Stimulated activated naive B cell treated with anti-CD40 and anti-IgM and Interleukin-4, amounts not matched to agents 10 μg/mL and 1 μg/mL and 100 μg/mL, for 72 hours (primary cell): ENCODE results near the gene C17orf114.
A peak's percentile ranks its signal among the peaks of the same experiment; 100 is the strongest.

ENCODE experiments used
- ATAC-seq, 2 donors: fragments of 150-1000 bp; cut with Tn5 transposase; replicated peaks; 2 replicates each; pipeline ENCODE4 v1.10.0; 2021; ENCODE audit warnings: moderate library complexity in 1 of 2
- DNase-seq: peaks from one replicate; pipeline ENCODE4 v3.0.0; 2021
- H3K27ac Mint-ChIP-seq: one replicate; pipeline ENCODE4 v1.8.0; 2022; ENCODE audit warnings: mild to moderate bottlenecking, mixed read lengths
- H3K27me3 Mint-ChIP-seq, 2 donors: one replicate each; pipeline ENCODE4 v1.8.0; 2022; ENCODE audit warnings: mixed read lengths in 2 of 2
- H3K36me3 Mint-ChIP-seq, 2 donors: one replicate each; pipeline ENCODE4 v1.8.0; 2022; ENCODE audit warnings: mixed read lengths in 2 of 2, mild to moderate bottlenecking in 1 of 2
- H3K4me1 Mint-ChIP-seq, 2 donors: one replicate each; pipeline ENCODE4 v1.8.0; 2022; ENCODE audit warnings: mixed read lengths in 2 of 2, mild to moderate bottlenecking in 1 of 2
- H3K4me3 Mint-ChIP-seq, 2 donors: one replicate each; pipeline ENCODE4 v1.8.0; 2022; ENCODE audit warnings: mild to moderate bottlenecking in 2 of 2, mixed read lengths in 2 of 2, moderate library complexity in 1 of 2
- H3K9me3 Mint-ChIP-seq, 2 donors: one replicate each; pipeline ENCODE4 v1.8.0; 2022; ENCODE audit warnings: mixed read lengths in 2 of 2, mild to moderate bottlenecking in 1 of 2

The C17orf114 gene

GRCh38 chr17:4802228-4802627 is at the start of gene C17orf114:
C17orf114 (minus strand) TSS chr17:4802328.
- H3K4me3 Mint-ChIP-seq: no peak within 1 kb of the TSS
- ATAC-seq (no peak), DNase-seq (no peak)
- peak within 1 kb of the TSS; percentile 68 for H3K27ac Mint-ChIP-seq
- H3K9me3 Mint-ChIP-seq: no peaks in the 10 kb centered on the region
- no peaks in the 10 kb centered on the region for H3K27me3 Mint-ChIP-seq
- H3K36me3 Mint-ChIP-seq: peaks cover 18 to 20% of the 10 kb centered on the region in 2 donors
- H3K4me1 Mint-ChIP-seq: peaks cover 13 to 22% of the 10 kb centered on the region in 2 donors

- no peaks in the 10 kb centered on the region for H3K27me3 Mint-ChIP-seq
- peaks cover 12 to 30% of the 10 kb centered on the region in 2 donors for H3K36me3 Mint-ChIP-seq
- no peak overlapping the region for H3K4me3 Mint-ChIP-seq
- H3K9me3 Mint-ChIP-seq: peaks cover 0 to 2% of the 10 kb centered on the region in 2 donors
- DNase-seq: no peak
- H3K4me1 Mint-ChIP-seq: peaks cover 26 to 38% of the 10 kb centered on the region in 2 donors
- ATAC-seq: no peak
- H3K27ac Mint-ChIP-seq: no peak overlapping the region
Observed at GRCh38 chr17:4851084-4851483, 49.0 kb upstream of the C17orf114 start.

- DNase-seq: no peak
- Mint-ChIP-seq H3K4me1 (peaks cover 28 to 41% of the 10 kb centered on the region in 2 donors), H3K27me3 (no peaks in the 10 kb centered on the region), H3K9me3 (peaks cover 0 to 2% of the 10 kb centered on the region in 2 donors), H3K27ac (peak overlapping the region; percentile 20), H3K4me3 (no peak overlapping the region), H3K36me3 (peaks cover 14 to 31% of the 10 kb centered on the region in 2 donors)
- ATAC-seq: no peak
Observed at GRCh38 chr17:4850246-4850645, 48.1 kb upstream of the C17orf114 start.

DNA sequence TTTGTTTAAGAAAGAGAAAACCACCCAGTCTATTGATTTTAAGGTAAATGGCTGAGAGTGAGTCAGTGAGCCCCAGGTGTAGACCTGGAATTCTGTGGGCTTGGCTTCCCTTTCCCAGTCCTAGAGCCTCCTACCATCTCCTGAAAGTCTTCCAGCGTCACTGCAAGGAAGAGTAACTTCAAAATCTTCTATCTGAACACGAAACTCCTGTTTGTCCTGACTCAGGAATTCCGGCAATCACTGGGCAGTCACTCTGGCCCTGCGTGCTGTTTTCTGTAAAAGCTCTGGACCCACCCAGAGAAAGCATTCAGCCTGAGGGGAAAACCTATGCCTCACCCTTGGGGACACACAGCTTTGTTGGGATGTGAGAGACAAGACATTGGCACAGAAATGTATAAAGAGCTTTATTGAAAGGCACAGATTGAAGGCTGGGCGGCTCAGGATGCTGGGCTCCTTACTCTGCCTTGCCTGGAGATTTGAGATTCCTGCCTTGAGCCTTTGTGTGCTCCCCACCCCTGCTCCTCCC is 46.9 kb upstream of the C17orf114 start:
- H3K27ac Mint-ChIP-seq: no peak overlapping the region
- peaks cover 29 to 43% of the 10 kb centered on the region in 2 donors for H3K4me1 Mint-ChIP-seq
- peaks cover 0 to 2% of the 10 kb centered on the region in 2 donors for H3K9me3 Mint-ChIP-seq
- ATAC-seq (no peak), DNase-seq (no peak)
- no peaks in the 10 kb centered on the region for H3K27me3 Mint-ChIP-seq
- peaks cover 9 to 28% of the 10 kb centered on the region in 2 donors for H3K36me3 Mint-ChIP-seq
- H3K4me3 Mint-ChIP-seq: no peak overlapping the region

DNA sequence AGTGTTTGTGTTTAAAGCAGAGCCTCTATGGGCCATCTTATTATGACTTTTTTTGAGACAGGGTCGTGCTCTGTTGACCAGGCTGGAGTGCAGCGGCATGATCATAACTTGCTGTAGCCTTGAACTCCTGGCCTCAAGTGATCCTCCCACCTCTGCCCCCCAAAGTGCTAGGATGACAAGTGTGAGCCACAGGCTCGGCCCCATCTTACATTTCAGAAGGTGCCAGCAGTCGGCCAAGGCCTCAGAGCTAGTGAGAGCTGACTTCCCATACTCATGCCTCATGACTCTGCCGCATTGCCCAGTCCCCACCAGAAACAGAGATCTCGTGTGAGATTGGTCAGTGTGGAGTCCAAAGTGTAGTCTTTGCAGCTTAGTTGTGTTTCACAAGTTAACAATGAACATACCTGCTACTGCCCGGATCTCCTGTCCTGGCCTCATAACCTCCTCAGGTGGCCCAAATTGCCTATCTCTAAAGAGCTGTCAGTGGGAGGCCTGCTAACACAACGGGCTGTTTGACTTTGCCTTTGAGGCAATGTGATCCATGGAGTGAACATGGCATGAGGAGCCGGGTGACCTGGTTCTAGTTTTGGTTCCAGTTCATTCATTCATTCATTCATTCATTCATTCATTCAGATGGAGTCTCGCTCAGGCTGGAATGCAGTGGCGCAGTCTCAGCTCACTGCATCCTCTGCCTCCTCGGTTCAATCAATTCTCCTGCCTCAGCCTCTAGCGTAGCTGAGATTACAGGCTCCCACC is 44.7 kb upstream of the C17orf114 start:
- Mint-ChIP-seq H3K27ac (no peak overlapping the region), H3K9me3 (no peaks in the 10 kb centered on the region), H3K36me3 (peaks cover 5 to 17% of the 10 kb centered on the region in 2 donors), H3K4me3 (no peak overlapping the region), H3K27me3 (no peaks in the 10 kb centered on the region), H3K4me1 (peaks cover 31 to 51% of the 10 kb centered on the region in 2 donors)
- ATAC-seq (no peak), DNase-seq (no peak)

DNA sequence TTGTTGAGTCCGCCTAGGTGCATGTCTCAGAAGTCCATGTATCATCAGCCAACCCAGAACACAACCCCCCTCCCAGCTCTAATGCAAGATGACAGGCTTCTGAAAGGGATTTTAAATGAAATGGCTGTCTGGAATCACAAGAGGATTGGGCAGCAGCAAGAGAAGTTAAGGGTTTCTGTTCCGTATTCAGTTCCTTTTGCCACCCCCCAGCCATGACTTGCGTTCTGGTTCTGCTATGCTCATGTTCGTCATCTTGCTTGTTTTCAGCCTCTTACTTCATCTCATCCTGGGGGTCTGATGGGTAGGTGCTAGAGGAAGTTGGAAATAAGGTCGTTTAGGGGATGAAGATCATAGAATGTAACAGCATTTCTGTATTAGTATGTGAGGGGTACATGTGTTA is 43.0 kb upstream of the C17orf114 start:
- Mint-ChIP-seq H3K4me1 (peaks cover 35 to 48% of the 10 kb centered on the region in 2 donors), H3K27ac (no peak overlapping the region), H3K9me3 (no peaks in the 10 kb centered on the region), H3K4me3 (no peak overlapping the region), H3K36me3 (peaks cover 8 to 20% of the 10 kb centered on the region in 2 donors), H3K27me3 (no peaks in the 10 kb centered on the region)
- DNase-seq (no peak), ATAC-seq (no peak)

- H3K4me3 Mint-ChIP-seq: no peak overlapping the region
- H3K9me3 Mint-ChIP-seq: no peaks in the 10 kb centered on the region
- ATAC-seq: no peak
- no peak for DNase-seq
- H3K4me1 Mint-ChIP-seq: peaks cover 40 to 50% of the 10 kb centered on the region in 2 donors
- peaks cover 17 to 30% of the 10 kb centered on the region in 2 donors for H3K36me3 Mint-ChIP-seq
- H3K27ac Mint-ChIP-seq: no peak overlapping the region
- no peaks in the 10 kb centered on the region for H3K27me3 Mint-ChIP-seq
Observed at GRCh38 chr17:4843321-4844000, 41.3 kb upstream of the C17orf114 start.

DNA sequence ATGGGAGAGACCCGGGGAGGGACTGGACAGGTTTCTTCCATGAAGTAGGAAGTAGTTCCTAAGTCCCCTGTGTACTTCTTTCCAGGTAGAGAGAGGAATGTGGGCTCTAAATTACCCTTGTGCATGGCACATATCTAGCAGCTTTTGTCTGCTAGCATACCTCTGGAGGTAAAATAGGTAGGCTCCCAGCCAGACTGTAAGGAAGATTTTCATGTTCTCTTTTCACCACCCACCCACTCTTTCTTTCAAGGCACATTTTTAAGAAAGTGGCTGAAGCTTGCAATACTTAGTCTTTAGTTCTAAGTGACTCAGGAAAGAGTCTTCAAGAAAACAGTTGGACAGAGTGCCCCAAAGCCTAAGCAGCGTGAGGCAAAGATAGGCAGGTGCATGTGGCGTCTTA is 40.2 kb upstream of the C17orf114 start:
- peaks cover 39 to 50% of the 10 kb centered on the region in 2 donors for H3K4me1 Mint-ChIP-seq
- ATAC-seq (no peak), DNase-seq (no peak)
- H3K9me3 Mint-ChIP-seq: no peaks in the 10 kb centered on the region
- H3K27ac Mint-ChIP-seq: no peak overlapping the region
- H3K36me3 Mint-ChIP-seq: peaks cover 23 to 31% of the 10 kb centered on the region in 2 donors
- no peaks in the 10 kb centered on the region for H3K27me3 Mint-ChIP-seq
- no peak overlapping the region for H3K4me3 Mint-ChIP-seq

- no peaks in the 10 kb centered on the region for H3K27me3 Mint-ChIP-seq
- H3K27ac Mint-ChIP-seq: no peak overlapping the region
- no peak for DNase-seq
Observed at GRCh38 chr17:4840893-4841242, 38.7 kb upstream of the C17orf114 start.

DNA sequence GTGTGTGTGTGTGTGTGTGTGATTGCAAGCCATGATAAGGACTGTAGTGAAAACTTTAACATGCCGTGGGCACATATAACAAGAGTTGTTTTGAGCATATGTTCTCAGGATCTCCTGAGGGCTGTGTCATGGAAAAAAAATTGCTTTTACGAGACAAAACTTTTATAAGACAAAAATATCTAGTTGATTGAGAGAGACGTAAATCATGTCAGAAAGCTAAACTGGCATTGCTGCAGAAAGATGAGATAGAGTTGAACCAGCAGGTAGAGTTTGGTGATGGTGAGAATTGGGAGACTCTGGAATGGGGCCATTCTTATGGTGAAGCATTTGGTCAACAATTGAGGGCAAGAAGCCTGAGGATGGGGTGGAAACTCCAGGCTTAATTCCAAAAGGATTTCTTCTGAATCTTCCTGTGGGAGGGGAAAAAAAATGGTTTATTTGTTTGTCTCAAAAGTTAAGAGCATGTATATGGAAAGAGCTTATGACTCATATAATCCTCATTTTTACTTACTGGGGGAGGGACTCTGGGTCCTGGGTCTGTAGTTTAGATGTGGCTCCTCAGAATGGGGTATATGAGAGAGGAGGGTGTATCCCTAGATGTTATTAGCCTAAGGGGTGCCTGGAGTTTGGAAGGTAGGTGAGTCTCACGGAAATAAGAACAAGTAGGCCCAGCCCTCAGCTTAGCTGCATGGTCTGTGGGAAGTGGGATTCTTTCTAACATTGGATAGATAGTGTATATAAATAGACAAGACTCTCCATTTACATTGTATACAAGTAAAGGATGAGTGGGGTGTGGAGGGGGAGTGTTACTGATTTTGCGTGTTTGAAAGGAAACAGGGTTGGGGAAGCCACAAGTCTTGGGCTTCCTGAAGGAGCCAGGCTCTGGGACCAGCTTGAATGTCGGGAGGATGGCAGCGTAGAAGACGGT is 38.1 kb upstream of the C17orf114 start:
- ATAC-seq (no peak), DNase-seq (no peak)
- H3K4me3 Mint-ChIP-seq: peak overlapping the region in 1 of 2 donors; percentile 9
- H3K27me3 Mint-ChIP-seq: no peaks in the 10 kb centered on the region
- peaks cover 43 to 62% of the 10 kb centered on the region in 2 donors for H3K4me1 Mint-ChIP-seq
- H3K27ac Mint-ChIP-seq: no peak overlapping the region
- H3K9me3 Mint-ChIP-seq: no peaks in the 10 kb centered on the region
- peaks cover 21 to 26% of the 10 kb centered on the region in 2 donors for H3K36me3 Mint-ChIP-seq

More at GRCh38 chr17:4840893-4841242, 38.7 kb upstream of the C17orf114 start:
- Mint-ChIP-seq H3K36me3 (peaks cover 23 to 27% of the 10 kb centered on the region in 2 donors), H3K4me3 (peak overlapping the region in 1 of 2 donors; percentile 9), H3K4me1 (peaks cover 41 to 58% of the 10 kb centered on the region in 2 donors), H3K9me3 (no peaks in the 10 kb centered on the region)
- peak in 1 of 2 donors; percentile 58 for ATAC-seq

- H3K4me3 Mint-ChIP-seq: no peak overlapping the region
- DNase-seq (no peak), ATAC-seq (no peak)
- peaks cover 49 to 62% of the 10 kb centered on the region in 2 donors for H3K4me1 Mint-ChIP-seq
- no peaks in the 10 kb centered on the region for H3K27me3 Mint-ChIP-seq
- H3K9me3 Mint-ChIP-seq: no peaks in the 10 kb centered on the region
- H3K27ac Mint-ChIP-seq: peak overlapping the region; percentile 11
- peaks cover 20 to 22% of the 10 kb centered on the region in 2 donors for H3K36me3 Mint-ChIP-seq
Observed at GRCh38 chr17:4839221-4839620, 37.1 kb upstream of the C17orf114 start.

DNA sequence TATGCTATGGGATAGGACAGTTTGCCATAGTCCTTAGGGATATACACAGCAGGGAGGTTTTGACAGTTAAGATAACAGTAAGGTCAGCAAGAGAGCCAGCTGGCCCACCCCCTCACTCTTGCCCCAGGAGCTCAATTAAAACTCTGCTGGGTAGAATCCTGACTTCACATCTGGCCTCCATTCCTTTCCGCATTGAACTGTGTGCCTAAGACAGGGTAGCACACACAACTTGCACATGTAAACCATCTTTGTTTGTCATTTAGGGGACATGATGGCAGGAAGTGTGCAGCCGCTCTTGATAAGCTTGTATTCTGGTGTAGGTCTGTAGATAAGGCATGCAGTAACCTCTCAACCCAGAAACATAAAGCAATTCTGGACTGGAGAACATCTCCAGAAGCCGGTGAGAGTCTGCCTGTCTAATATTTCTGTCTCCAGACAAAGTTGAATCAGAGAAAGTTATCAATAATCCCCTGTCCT is 36.2 kb upstream of the C17orf114 start:
- H3K36me3 Mint-ChIP-seq: peaks cover 21 to 22% of the 10 kb centered on the region in 2 donors
- H3K27ac Mint-ChIP-seq: no peak overlapping the region
- H3K4me1 Mint-ChIP-seq: peaks cover 51 to 68% of the 10 kb centered on the region in 2 donors
- H3K9me3 Mint-ChIP-seq: no peaks in the 10 kb centered on the region
- no peak for DNase-seq
- ATAC-seq: no peak
- no peaks in the 10 kb centered on the region for H3K27me3 Mint-ChIP-seq
- no peak overlapping the region for H3K4me3 Mint-ChIP-seq

- H3K27ac Mint-ChIP-seq: no peak overlapping the region
- ATAC-seq: no peak
- no peak for DNase-seq
- H3K36me3 Mint-ChIP-seq: peaks cover 21 to 22% of the 10 kb centered on the region in 2 donors
- peaks cover 47 to 62% of the 10 kb centered on the region in 2 donors for H3K4me1 Mint-ChIP-seq
- H3K27me3 Mint-ChIP-seq: no peaks in the 10 kb centered on the region
- H3K9me3 Mint-ChIP-seq: no peaks in the 10 kb centered on the region
- H3K4me3 Mint-ChIP-seq: no peak overlapping the region
Observed at GRCh38 chr17:4837471-4838308, 35.6 kb upstream of the C17orf114 start.
